HS-5 (cell line): Measurements from ENCODE around the gene CCNYL1.
A peak's percentile ranks its signal among the peaks of the same experiment; 100 is the strongest.

Experiments used
- DNase-seq: peaks from one replicate; pipeline ENCODE4 v3.0.0-alpha.2; 2012; ENCODE audit warnings: low read depth

Gene CCNYL1

DNA sequence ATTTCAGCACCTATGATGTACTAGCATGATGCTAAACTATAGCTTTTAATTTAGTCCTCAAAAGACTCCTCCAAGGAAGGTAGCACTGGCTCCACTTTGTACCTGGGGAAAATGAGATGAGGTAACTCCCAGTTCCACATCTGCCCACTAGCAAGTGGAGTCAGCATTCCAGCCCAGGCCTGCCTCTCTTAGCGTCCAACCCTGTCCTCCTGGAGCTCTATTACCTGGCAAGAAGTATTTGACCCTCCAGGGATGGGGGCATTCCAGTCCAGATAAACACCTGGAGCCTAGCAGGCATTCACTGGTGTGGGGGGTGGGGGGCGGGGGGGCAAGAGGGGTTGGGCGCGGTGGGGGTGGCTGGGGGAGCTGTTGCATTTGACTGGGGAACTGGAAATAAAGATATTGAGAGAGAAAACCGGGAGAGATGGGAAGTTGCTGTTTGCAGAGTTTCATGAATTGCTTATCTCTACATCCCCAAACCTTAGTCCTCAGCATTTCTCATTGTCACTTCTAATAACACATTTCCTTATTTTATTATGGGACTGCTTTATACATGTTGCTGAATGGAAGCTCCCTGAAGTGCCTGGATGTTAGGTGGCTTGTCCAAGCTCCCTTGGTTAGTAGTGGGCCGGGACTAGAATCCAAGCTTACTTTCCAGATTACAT is 80.3 kb downstream of the CCNYL1 start:
- no peak for DNase-seq

DNA sequence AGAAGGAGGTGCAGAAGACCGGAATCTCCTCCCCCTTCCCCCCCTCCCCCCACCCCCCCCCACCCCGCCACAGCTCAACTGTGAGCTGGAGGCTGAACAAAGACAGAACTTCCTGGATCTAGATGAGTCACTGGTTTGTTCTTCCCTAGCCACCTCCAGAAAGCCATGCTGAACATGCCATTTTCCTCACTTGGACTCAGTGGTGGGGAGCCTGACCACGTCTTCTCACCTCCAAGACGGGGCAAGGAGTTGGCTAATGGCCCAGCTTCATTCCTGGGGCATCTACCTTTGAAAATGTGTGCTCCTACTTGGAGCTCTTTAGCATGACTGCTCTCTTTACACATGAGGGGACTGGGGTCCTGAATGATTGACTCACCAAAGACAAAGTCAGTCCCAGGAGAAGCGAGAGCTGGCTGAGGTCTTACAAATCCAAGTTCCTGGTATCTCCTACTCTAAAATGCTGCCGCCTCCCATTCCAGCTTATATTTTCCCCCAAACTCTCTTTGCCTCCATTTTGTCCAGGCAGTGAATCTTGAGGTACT is 80.9 kb downstream of the CCNYL1 start:
- DNase-seq = peak; percentile 14

- no peak for DNase-seq
Observed at GRCh38 chr2:207796585-207797350, 85.3 kb downstream of the CCNYL1 start.

GRCh38 chr2:207801259-207801658 is 89.8 kb downstream of the CCNYL1 start:
- DNase-seq = no peak

DNA sequence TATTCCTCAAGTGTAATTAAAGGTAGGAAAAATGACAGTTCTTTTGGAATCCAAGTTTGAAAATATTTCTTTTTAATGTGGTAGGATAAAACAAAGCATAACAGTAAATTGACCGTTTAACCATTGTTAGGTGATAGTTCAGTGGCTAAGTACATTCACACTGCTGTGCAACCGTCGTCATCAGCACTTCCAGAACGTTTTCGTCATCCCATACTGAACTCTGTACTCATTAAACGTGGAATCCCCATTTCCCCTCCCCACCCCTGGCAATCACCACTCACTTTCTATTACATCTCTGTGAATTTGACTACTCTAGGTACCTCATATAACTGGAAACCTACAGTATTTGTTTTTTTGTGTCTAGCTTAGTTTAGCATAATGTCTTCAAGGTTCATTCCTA is 91.2 kb downstream of the CCNYL1 start:
- no peak for DNase-seq
